Left colon (tissue), 2 donors: ENCODE measurements around the gene TSGA10. TPM values are rescaled to one million over a fixed set of nuclear protein-coding genes. Genes with fewer than 3 reads are reported as not detected.

Experiments
- ATAC-seq: fragments of 200-7000 bp; cut with Tn5 transposase; one replicate; pipeline ENCODE4 v1.9.1; 2020; ENCODE audit warnings: mild to moderate bottlenecking, moderate library complexity
- DNase-seq, 2 donors: peaks; one replicate each; pipeline ENCODE4 v3.0.0-alpha.2; 2020
- intact Hi-C, 2 donors: fragments of 100-400 bp; cut with DNase I in 1 of 2; cut with micrococcal nuclease in 1 of 2; formaldehyde crosslinking; loops; one replicate each; pipeline versions ENCODE4 v1.11.2 to v1.14.0; 2022; cut with DNase I, micrococcal nuclease
- total RNA-seq, 2 donors: library from RNA; stranded (reverse); fragmentation: NEBNext Ultra II Directional; extraction: Animal tissue kit (Norgen Biotek cat#: 25700); gene quantifications; one replicate each; pipeline ENCODE4 v1.2.1, GENCODE V29; 2021
- donor health status: DM: no; HTN: no; CAD: no.
- donor health status: DM: yes; HTN: yes; CAD: no.

The TSGA10 gene
- total RNA-seq, 2 donors from 2014 or later, result 9.1 to 10.1 TPM

DNA sequence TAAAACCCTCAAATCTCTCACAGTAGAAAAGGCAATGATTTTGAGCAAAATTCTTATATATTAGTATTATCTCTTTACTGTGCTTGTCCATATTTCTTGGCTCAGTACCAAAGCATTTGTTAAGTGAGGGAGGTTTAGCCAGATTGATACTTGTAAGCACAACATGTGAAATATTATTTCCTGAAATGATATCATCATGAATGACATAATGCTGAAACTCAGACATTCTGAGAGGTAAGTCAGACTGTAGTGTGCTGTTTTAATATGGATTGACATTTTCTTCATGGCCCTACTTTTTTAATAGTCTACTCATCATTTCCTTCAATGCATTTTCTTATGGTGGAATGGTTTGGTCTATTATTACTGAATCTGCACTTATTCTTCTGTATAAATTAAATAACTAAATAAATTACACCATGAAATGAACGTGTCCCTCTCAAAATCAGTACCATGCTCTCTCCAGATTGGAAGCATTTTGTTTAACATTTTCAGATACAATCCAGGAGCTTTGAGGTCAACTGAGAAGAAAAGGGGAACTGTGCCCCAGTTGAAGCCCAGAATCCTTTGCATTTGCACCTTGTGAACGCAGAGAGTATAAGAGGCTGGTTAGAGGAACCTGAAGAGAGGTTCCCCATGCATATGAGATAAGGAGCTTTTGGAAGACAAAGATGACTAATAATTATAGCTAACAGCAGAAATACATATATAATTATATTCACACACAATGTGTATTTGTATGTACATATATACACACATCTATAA, 168.7 kb downstream of the TSGA10 start:
- ATAC-seq (no peak), DNase-seq (no peak)
- intact Hi-C loops, result no loop called here

DNA sequence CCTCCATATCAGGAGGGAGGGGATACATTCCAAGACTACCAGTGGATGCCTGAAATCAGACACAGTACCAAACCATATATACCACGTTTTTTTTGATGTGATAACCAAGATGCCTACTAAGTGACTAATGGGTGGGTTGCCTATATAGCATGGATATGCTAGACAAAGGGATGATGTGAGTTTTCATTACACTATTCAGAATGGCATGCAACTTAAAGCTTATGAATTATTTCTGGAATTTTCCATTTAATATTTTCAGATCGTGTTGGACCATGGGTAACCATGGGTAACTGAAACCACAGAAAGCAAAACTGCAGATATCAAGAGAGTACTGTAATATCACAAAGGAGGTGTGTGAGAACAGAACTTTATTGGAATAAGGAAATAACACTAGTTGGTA, 179.1 kb downstream of the TSGA10 start:
- no peak for ATAC-seq
- no peak for DNase-seq
- intact Hi-C loops, result no loop called here

- ATAC-seq (no peak), DNase-seq (no peak)
- intact Hi-C loops, result no loop called here
Measured at GRCh38 chr2:98972582-98973167, 182.1 kb downstream of the TSGA10 start.

GRCh38 chr2:98959810-98960507, 194.8 kb downstream of the TSGA10 start:
- intact Hi-C loops, result no loop called here
- ATAC-seq, result no peak
- DNase-seq, result no peak

DNA sequence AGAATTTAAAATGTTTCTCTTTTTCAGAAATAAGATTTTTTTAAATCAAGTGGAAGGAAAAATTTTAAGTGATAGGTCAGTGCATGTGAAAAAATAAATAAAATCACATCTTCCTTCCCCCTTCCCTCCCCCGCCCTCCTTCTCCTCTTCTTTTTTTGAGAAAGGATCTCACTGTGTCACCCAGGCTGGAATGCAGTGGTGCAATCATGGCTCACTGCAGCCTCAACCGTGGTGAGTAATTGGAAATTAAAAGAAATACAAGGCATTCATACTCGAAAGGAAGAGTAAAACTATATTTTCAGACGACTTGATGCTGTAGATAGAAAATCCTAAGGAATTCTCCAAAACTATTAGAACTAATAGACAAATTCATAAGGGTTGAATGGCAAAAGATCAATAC, 201.8 kb downstream of the TSGA10 start:
- no peak for ATAC-seq
- no peak for DNase-seq
- intact Hi-C loops, result no loop called here

DNA sequence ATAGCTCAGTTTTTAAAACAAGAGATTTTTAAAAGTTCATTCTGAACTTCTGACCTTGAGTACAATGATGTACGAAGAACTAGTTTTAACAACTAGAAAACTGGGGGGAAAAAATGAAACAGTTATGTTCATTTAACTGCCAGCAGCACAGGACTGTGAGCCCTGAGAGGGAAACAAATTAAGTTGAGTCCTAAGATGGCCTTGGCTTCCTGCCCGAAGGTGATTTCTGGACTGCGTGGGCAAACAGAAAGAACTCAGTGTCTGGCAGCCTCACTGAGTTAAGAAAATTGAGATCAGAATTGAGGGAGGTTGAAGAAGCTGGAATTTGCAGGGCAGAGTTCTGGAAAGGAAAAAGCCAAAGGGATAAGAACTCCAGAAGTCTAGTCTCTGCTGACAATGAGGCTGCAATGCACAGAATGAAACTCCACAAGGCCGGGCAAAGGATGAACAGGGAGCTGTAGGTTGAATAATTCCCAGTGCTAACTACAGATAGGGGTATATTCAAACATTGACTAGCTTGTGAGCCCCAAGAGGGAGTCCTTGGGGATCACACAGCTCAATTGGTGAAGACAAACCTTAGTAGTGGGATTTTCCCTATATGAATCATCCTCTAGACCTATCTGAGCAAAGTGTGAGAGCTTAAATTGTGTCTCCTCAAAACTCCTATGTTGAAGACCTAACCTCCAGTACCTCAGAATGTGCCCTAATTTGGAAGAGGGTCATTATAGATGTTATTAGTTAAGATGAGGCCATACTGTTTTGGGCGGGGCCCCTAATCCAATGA, 205.6 kb downstream of the TSGA10 start:
- intact Hi-C loops, result no loop called here
- DNase-seq (peak in 1 of 2 donors; percentile 23), ATAC-seq (no peak)

GRCh38 chr2:98947554-98947953, 207.2 kb downstream of the TSGA10 start:
- DNase-seq, result no peak
- no peak for ATAC-seq
- intact Hi-C loops, result no loop called here

Other genes starting within 250 kb of the TSGA10 start
- 10 to 100 TPM; 14.8 to 22.4 TPM for gene CRACDL, start 218.7 kb downstream of the TSGA10 start, total RNA-seq
- 1 to 10 TPM; 3.3 to 3.5 TPM for gene C2orf15, start 13.2 kb downstream of the TSGA10 start, total RNA-seq
- gene LIPT1, start within 50 bp of the TSGA10 start, total RNA-seq, result 1 to 10 TPM; 5.6 to 6.1 TPM
- gene MITD1, start 26.1 kb upstream of the TSGA10 start, total RNA-seq, result 10 to 100 TPM; 18.2 to 19.4 TPM
- 10 to 100 TPM; 22.3 to 23.5 TPM for gene MRPL30, start 26.2 kb upstream of the TSGA10 start, total RNA-seq
- gene LYG2, start 100.7 kb upstream of the TSGA10 start, total RNA-seq, result not detected
- gene LYG1, start 146.3 kb upstream of the TSGA10 start, total RNA-seq, result 1 to 10 TPM in 1 of 2 donors, under 1 TPM in 1; 0.55 to 1.2 TPM
- 10 to 100 TPM; 27.9 to 29.4 TPM for gene TXNDC9, start 181.4 kb upstream of the TSGA10 start, total RNA-seq
- 10 to 100 TPM; 24.3 to 33.0 TPM for gene EIF5B, start 182.4 kb upstream of the TSGA10 start, total RNA-seq